GM06990 (cell line): ENCODE data around the gene C1S.

Source experiments
- DNase-seq: peaks from one replicate; pipeline ENCODE4 v3.0.0-alpha.2; 2011; ENCODE audit not compliant: insufficient read length; ENCODE audit errors: extremely low read depth
- H3K27me3 ChIP-seq: replicated peaks from 2 replicates; pipeline ENCODE4 v1.6.0; 2011; ENCODE audit warnings: low read length; ENCODE audit not compliant: control insufficient read depth, insufficient read depth
- H3K36me3 ChIP-seq: 2 replicates; pipeline ENCODE4 v1.5.1; 2011; ENCODE audit warnings: low read length; ENCODE audit not compliant: control insufficient read depth, insufficient read depth
- H3K4me3 ChIP-seq: replicated peaks from 2 replicates; pipeline ENCODE4 v1.5.1; 2011; ENCODE audit warnings: low read depth, mild to moderate bottlenecking, control low read depth, low read length
- CTCF ChIP-seq: IDR thresholded peaks from 2 replicates; pipeline ENCODE4 v1.5.1; 2011; ENCODE audit warnings: low read length, control low read depth, mild to moderate bottlenecking, inconsistent platforms; ENCODE audit not compliant: insufficient read depth, poor library complexity, severe bottlenecking

C1S gene

GRCh38 chr12:7081037-7081436 is 20.5 kb downstream of the C1S start:
- no peaks in the 10 kb centered on the region for H3K27me3 ChIP-seq
- no peak for DNase-seq
- H3K36me3 ChIP-seq, result no peaks in the 10 kb centered on the region
- no peak for TF ChIP-seq CTCF
- H3K4me3 ChIP-seq, result no peak overlapping the region

- TF ChIP-seq CTCF, result no peak
- H3K27me3 ChIP-seq, result no peaks in the 10 kb centered on the region
- DNase-seq, result no peak
- H3K4me3 ChIP-seq, result no peak overlapping the region
- H3K36me3 ChIP-seq, result no peaks in the 10 kb centered on the region
Observed at GRCh38 chr12:7083125-7083524, 22.6 kb downstream of the C1S start.

- Histone ChIP-seq H3K4me3 (no peak overlapping the region), H3K36me3 (no peaks in the 10 kb centered on the region), H3K27me3 (no peaks in the 10 kb centered on the region)
- no peak for TF ChIP-seq CTCF
- no peak for DNase-seq
Observed at GRCh38 chr12:7089196-7089871, 28.8 kb downstream of the C1S start.

GRCh38 chr12:7090222-7090998 is 29.9 kb downstream of the C1S start:
- TF ChIP-seq CTCF, result no peak
- no peak for DNase-seq
- H3K4me3 ChIP-seq, result no peak overlapping the region

GRCh38 chr12:7091171-7091570 is 30.7 kb downstream of the C1S start:
- no peaks in the 10 kb centered on the region for H3K36me3 ChIP-seq
- H3K4me3 ChIP-seq, result no peak overlapping the region
- DNase-seq, result no peak
- TF ChIP-seq CTCF, result no peak
- no peaks in the 10 kb centered on the region for H3K27me3 ChIP-seq

More at GRCh38 chr12:7090222-7090998, 29.9 kb downstream of the C1S start:
- Histone ChIP-seq H3K27me3 (no peaks in the 10 kb centered on the region), H3K36me3 (no peaks in the 10 kb centered on the region)
